ENCODE results near the gene KRT84.
"Not testable (repeated sequence)": the region's sequence is repeated elsewhere in the genome, so short reads cannot be mapped to it uniquely, and the experiment has no call there.

KRT84 gene

GRCh38 chr12:52360106-52360662, 25.3 kb downstream of the KRT84 start:
- no peak for DNase-seq

GRCh38 chr12:52359621-52360061, 25.8 kb downstream of the KRT84 start:
- no peak for DNase-seq

GRCh38 chr12:52358575-52359350, 26.7 kb downstream of the KRT84 start:
- peak; percentile 30 for DNase-seq

- no peak for DNase-seq
These were observed 28.5 kb downstream of the KRT84 start for GRCh38 chr12:52356762-52357580.

- DNase-seq: no peak
These were observed 29.3 kb downstream of the KRT84 start for GRCh38 chr12:52356031-52356761.

- DNase-seq: no peak
These were observed 30.3 kb downstream of the KRT84 start for GRCh38 chr12:52355176-52355575.

GRCh38 chr12:52354200-52354599, 31.3 kb downstream of the KRT84 start:
- no peak for DNase-seq

GRCh38 chr12:52353766-52354165, 31.7 kb downstream of the KRT84 start:
- DNase-seq: no peak

- no peak for DNase-seq
These were observed 32.5 kb downstream of the KRT84 start for GRCh38 chr12:52352951-52353350.

- peak; percentile 67 for DNase-seq
These were observed 34.0 kb downstream of the KRT84 start for GRCh38 chr12:52351196-52352059.

GRCh38 chr12:52350786-52351185, 34.7 kb downstream of the KRT84 start:
- DNase-seq: no peak

- DNase-seq: no peak
These were observed 35.3 kb downstream of the KRT84 start for GRCh38 chr12:52350021-52350620.

GRCh38 chr12:52349196-52349595, 36.3 kb downstream of the KRT84 start:
- no peak for DNase-seq

- DNase-seq: no peak
These were observed 37.6 kb downstream of the KRT84 start for GRCh38 chr12:52347551-52348510.

GRCh38 chr12:52347016-52347415, 38.4 kb downstream of the KRT84 start:
- DNase-seq: no peak

- no peak for DNase-seq
These were observed 38.9 kb downstream of the KRT84 start for GRCh38 chr12:52346593-52346992.

GRCh38 chr12:52345041-52345440, 40.4 kb downstream of the KRT84 start:
- DNase-seq: not testable (repeated sequence)

GRCh38 chr12:52344111-52344510, 41.3 kb downstream of the KRT84 start:
- no peak for DNase-seq

- DNase-seq: no peak
These were observed 41.9 kb downstream of the KRT84 start for GRCh38 chr12:52343550-52343949.

- DNase-seq: no peak
These were observed 42.5 kb downstream of the KRT84 start for GRCh38 chr12:52342781-52343490.
